GM21825 (cell line): ENCODE measurements around the gene ZMIZ1.

Source experiments
- ATAC-seq: cut with Tn5 transposase; IDR thresholded peaks from one replicate; pipeline ENCODE4 v1.9.1; 2021; ENCODE audit warnings: mild to moderate bottlenecking, moderate library complexity; ENCODE audit not compliant: unreplicated experiment

ZMIZ1 gene

GRCh38 chr10:79242620-79243152, 173.9 kb downstream of the ZMIZ1 start:
- peak; percentile 25 for ATAC-seq

- peak; percentile 37 for ATAC-seq
These were observed 174.7 kb downstream of the ZMIZ1 start for GRCh38 chr10:79243181-79244067.

DNA sequence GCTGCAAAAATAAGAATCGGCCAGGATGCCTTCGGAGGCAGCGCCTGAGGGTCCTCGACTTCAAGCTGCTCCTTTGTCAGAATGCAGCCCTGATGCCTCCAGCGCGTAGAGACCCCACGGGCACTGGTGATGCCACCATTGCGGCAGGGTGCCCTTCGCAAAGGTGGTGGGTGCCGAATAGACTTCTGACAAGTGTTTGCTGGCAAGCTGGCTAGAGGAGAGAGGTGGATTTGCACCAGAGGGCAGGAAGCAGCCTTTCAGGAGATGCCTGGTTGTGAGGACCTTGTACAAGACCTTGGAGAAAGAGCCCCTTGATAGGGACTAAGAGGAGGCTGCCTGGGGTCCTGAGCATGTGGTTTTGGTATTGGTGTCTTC, 175.3 kb downstream of the ZMIZ1 start:
- ATAC-seq = no peak

DNA sequence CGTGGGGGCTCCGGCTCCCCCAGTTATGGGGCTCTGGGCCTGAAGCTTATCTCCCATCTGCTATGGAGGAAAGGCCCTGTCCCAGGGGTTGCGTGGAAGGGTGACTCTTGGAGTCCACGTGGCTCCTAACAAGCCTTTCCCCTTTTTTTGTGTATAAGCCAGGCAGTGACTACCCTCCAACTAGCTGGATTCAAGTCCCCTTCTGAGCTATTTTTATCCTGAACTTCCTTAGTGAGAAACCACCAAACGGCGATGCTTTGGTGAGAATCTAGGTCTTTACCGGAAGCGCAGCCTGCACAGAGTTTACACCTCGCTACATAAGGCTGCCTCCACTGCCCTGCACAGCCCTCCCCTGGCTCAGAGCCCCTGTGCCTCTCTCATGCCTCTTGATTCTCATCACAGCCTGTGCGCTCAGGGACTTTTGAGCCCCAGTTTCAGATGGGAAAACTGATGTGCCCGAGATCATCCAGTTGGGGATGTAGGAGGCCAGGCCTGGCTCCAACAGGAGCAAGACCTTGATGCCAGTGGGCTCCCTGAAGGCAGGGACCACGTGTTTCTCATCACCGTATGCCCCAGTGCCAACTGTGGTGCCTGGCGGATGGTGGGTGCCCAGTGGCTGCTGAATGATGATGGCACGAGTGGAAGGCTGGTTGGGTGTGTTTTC, 176.2 kb downstream of the ZMIZ1 start:
- peak; percentile 37 for ATAC-seq

DNA sequence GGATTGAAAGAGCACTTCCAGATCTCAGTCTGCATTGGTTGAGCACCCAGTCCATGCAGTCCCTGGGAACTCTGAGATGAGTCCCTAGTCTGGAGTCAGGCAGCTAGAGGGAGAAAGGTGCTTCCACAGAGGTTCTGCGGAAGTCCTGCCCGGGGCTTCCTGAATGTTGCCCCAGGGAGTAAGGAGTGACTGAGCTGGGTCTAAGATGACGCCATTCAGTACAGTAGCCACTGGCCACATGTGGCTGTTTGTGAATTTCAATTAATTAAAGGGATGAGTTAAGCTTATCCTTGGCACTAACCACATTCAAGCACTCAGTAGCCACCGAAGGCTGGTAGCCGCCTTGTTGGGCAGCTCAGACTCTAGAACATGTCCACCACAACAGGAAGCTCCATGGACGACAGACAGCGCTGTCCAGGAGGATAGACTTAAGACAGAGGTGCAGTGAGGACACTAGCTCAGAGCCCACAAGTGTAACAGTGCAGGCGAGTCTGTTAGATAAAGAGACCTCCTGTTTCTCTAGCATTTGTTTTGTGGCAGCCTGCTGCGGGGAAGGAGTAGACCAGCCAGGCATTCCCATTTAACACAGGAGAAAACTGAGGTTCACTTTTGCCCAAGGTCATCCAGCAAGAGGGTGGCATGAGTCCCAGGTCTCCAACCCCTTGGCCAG, 176.9 kb downstream of the ZMIZ1 start:
- no peak for ATAC-seq

GRCh38 chr10:79246209-79246581, 177.4 kb downstream of the ZMIZ1 start:
- no peak for ATAC-seq

DNA sequence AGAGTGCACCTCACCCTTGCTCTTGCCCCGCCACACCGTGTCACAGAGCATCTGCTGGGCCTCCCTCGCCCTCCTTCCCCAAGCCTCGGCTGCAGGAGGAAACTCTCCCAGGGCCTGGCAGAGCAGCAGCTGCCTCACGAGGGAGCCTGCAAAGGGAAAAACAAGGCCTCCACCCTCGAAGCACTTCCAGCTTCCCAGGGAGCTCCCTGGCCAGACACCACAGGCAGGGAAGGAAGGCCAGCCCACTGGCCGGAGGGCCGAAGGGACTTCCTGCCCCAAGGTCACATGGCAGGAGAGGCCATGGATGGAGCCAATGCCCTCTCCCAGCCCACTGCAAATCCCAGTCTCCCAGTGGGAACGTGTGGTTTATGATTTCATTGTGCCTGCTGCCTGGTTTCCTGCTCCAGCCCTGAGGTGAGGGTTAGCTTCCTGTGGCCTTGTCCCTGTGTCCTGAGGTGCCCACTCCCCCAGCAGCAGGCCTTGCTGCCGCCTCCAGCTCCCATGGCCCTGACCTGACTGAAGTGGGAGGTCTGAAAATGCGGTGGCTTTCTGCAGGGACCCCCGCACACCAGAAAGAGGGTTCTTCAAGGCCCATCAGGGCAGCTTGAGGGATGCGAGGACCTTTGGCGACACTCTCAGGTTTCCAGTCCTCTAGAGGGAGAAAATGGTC, 178.0 kb downstream of the ZMIZ1 start:
- ATAC-seq = no peak

GRCh38 chr10:79247373-79248137, 178.8 kb downstream of the ZMIZ1 start:
- ATAC-seq = no peak

- no peak for ATAC-seq
These were observed 179.8 kb downstream of the ZMIZ1 start for GRCh38 chr10:79248341-79249185.

DNA sequence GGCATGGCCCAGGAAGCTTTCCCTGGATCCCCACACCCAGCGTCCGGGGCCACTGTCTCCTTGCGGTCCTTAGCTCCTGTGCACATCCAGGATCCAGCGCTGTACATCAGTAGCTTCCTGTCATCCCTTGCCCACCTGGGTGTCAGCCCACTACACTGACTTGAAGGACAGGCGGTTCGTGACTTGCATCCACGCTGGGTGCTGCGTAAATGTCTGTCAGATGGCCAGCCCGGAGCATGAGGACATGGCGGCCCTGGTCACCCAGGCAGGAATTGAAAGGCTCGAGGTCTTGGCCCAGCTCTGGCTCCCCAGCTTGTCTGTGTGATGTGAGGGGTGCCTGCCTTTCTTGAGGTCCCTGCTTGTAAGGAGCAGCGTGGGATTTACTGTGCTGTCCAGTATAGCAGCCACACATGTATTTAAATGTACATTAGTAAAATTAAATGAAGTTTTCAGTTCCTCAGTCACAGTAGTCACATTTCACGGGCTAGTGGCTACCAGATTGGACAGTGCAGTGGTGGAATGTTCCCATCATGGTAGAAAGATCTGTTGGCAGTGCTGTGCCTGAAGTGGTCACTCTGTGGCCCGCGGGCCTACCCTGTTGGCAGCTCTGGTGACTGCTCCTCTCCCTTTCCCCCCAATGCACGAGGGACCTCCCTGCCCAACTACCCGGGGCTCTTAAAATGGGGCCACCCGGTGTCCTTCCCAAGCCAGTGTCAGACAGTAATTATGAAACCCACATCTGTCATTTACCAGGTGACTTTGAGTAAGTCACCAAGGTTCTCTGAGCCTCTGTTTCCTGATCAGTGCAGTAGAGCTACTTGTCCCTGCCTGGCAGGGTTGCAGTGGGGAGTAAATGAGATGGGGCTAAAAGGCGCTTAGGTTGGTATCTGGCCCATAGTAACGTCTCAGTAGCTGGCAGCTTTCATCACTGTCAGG, 180.7 kb downstream of the ZMIZ1 start:
- ATAC-seq = peak; percentile 56

- ATAC-seq = peak; percentile 27
These were observed 181.5 kb downstream of the ZMIZ1 start for GRCh38 chr10:79250259-79250658.

DNA sequence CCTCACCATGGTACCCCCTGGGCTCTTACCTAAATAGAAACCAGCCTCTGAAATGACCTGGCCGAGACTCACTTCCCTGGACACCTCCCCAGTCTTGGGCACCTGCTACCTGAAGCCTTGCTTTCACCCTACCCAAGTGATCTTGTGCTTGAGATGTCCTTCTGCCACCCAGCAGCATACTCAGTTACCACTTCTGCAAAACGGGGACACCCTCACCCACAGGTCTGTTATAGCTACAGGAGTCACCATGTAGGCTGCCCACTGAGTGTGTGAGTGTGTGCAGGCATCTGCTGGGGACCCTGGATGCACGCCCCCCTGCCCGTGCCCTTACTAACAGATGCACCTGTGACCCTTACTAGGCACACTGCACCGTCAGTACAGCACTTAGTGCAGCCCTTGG, 183.7 kb downstream of the ZMIZ1 start:
- ATAC-seq = no peak

- ATAC-seq = no peak
These were observed 184.2 kb downstream of the ZMIZ1 start for GRCh38 chr10:79252971-79253370.

GRCh38 chr10:79253704-79254103, 184.9 kb downstream of the ZMIZ1 start:
- no peak for ATAC-seq

- ATAC-seq = no peak
These were observed 185.7 kb downstream of the ZMIZ1 start for GRCh38 chr10:79254333-79255006.

GRCh38 chr10:79255007-79255507, 186.3 kb downstream of the ZMIZ1 start:
- no peak for ATAC-seq

DNA sequence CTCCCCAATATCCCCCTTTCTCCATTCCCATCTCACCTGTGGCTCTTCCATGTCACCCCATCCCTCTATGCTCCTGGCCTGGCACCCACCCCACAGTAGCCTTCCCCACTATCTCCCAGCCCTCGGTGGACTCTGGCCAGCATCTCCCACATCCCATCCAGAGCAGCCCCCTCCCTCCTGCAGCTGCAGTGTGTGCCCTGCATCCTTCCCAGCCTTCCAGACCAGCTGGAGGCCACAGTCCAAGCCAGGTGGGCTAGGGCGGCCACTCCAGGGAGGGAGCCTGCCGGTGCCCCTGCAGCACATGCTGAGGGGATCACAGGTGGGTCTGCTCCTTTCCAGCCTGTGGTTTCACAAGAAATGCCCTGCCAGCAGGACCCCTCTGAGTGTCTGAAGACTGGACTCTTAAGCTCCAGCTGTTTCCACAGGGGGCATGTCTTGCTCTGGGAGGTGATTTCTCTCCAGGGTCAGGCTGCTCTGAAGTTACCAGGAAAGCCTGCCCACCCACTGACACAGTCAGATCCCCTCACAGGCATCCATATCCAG, 187.6 kb downstream of the ZMIZ1 start:
- no peak for ATAC-seq
